ENCODE measurements around the gene TBC1D1. TPM values are rescaled to one million over a fixed set of nuclear protein-coding genes. Genes with fewer than 3 reads are reported as not detected.

TBC1D1 gene
- total and polyA plus RNA-seq, 2 experiments from 2014 or later: 100.0 to 214 TPM

GRCh38 chr4:37951461-37952352 is 60.8 kb downstream of the TBC1D1 start:
- DNase-seq (ENCODE audit: low read depth in 1 of 2, low spot score in 1 of 2): no peak
- Histone ChIP-seq H3K27me3 (no peaks in the 10 kb centered on the region), H3K4me3 (no peak overlapping the region), H3K4me1 (ENCODE audit: low read depth) (no peaks in the 10 kb centered on the region), H3K36me3 (no peaks in the 10 kb centered on the region), H3K9me3 (ENCODE audit: low read depth) (no peaks in the 10 kb centered on the region), H3K27ac (no peak overlapping the region)
- TF ChIP-seq CTCF (IDR thresholded peaks at IDR 0.05; ENCODE audit: low read depth, low read length): no peak

- no peaks in the 10 kb centered on the region for H3K4me1 ChIP-seq (ENCODE audit: low read depth)
- TF ChIP-seq CTCF (IDR thresholded peaks at IDR 0.05; ENCODE audit: low read depth, low read length): no peak
- no peaks in the 10 kb centered on the region for H3K36me3 ChIP-seq
- DNase-seq (ENCODE audit: low read depth in 1 of 2, low spot score in 1 of 2): no peak
- no peaks in the 10 kb centered on the region for H3K9me3 ChIP-seq (ENCODE audit: low read depth)
- no peak overlapping the region for H3K4me3 ChIP-seq
- no peaks in the 10 kb centered on the region for H3K27me3 ChIP-seq
- H3K27ac ChIP-seq: no peak overlapping the region
These were observed 62.3 kb downstream of the TBC1D1 start for GRCh38 chr4:37953156-37953555.

GRCh38 chr4:37953620-37954293 is 62.9 kb downstream of the TBC1D1 start:
- peak in 1 of 2 donors; percentile 12 for DNase-seq (ENCODE audit: low read depth in 1 of 2, low spot score in 1 of 2)
- Histone ChIP-seq H3K9me3 (ENCODE audit: low read depth) (no peaks in the 10 kb centered on the region), H3K4me3 (no peak overlapping the region), H3K4me1 (ENCODE audit: low read depth) (no peaks in the 10 kb centered on the region), H3K27me3 (no peaks in the 10 kb centered on the region), H3K36me3 (no peaks in the 10 kb centered on the region), H3K27ac (no peak overlapping the region)
- TF ChIP-seq CTCF (IDR thresholded peaks at IDR 0.05; ENCODE audit: low read depth, low read length): no peak

- H3K27ac ChIP-seq: no peak overlapping the region
- H3K9me3 ChIP-seq (ENCODE audit: low read depth): no peaks in the 10 kb centered on the region
- no peak for DNase-seq (ENCODE audit: low read depth in 1 of 2, low spot score in 1 of 2)
- H3K27me3 ChIP-seq: no peaks in the 10 kb centered on the region
- TF ChIP-seq CTCF (IDR thresholded peaks at IDR 0.05; ENCODE audit: low read depth, low read length): no peak
- no peaks in the 10 kb centered on the region for H3K36me3 ChIP-seq
- H3K4me1 ChIP-seq (ENCODE audit: low read depth): peaks cover 14% of the 10 kb centered on the region
- H3K4me3 ChIP-seq: no peak overlapping the region
These were observed 66.1 kb downstream of the TBC1D1 start for GRCh38 chr4:37956941-37957340.

- no peak for DNase-seq (ENCODE audit: low read depth in 1 of 2, low spot score in 1 of 2)
- H3K4me3 ChIP-seq: no peak overlapping the region
- peaks cover 14% of the 10 kb centered on the region for H3K4me1 ChIP-seq (ENCODE audit: low read depth)
- no peaks in the 10 kb centered on the region for H3K36me3 ChIP-seq
- H3K27ac ChIP-seq: no peak overlapping the region
- H3K27me3 ChIP-seq: no peaks in the 10 kb centered on the region
- H3K9me3 ChIP-seq (ENCODE audit: low read depth): no peaks in the 10 kb centered on the region
- TF ChIP-seq CTCF (IDR thresholded peaks at IDR 0.05; ENCODE audit: low read depth, low read length): no peak
These were observed 68.0 kb downstream of the TBC1D1 start for GRCh38 chr4:37958932-37959331.

Data from cardiac muscle cell (in vitro differentiated cells and primary cell).